Neural cell (in vitro differentiated cells): ENCODE results near the gene HSD17B2. TPM values are rescaled to one million over a fixed set of nuclear protein-coding genes. Genes with fewer than 3 reads are reported as not detected.

Experiments used
- H2AFZ ChIP-seq: fragments of 200-600, 300-800 bp; sonication (generic), shearing (Covaris generic); 2 replicates; pipeline ENCODE4 v1.6.0; 2014; ENCODE audit warnings: low read depth, mild to moderate bottlenecking, antibody characterized with exemption, low read length, moderate library complexity
- H3F3A ChIP-seq: fragments of 200-600 bp; shearing (Covaris generic); 2 replicates; pipeline ENCODE4 v1.6.1; 2016; ENCODE audit warnings: mild to moderate bottlenecking, moderate library complexity, mixed read lengths, antibody characterized with exemption, low read length; ENCODE audit not compliant: insufficient read depth, poor library complexity, severe bottlenecking
- H3K27ac ChIP-seq: fragments of 200-600, 300-800 bp; sonication (generic), shearing (Covaris generic); 2 replicates; pipeline ENCODE4 v1.5.1; 2014; ENCODE audit warnings: mild to moderate bottlenecking, low read length, moderate library complexity
- H3K27me3 ChIP-seq: fragments of 300-800, 200-600 bp; sonication (generic), shearing (Covaris generic); 2 replicates; pipeline ENCODE4 v1.6.0; 2014; ENCODE audit warnings: mild to moderate bottlenecking, low read depth, low read length, moderate library complexity; ENCODE audit not compliant: insufficient read depth
- H3K36me3 ChIP-seq: fragments of 300-800, 200-600 bp; sonication (generic), shearing (Covaris generic); 2 replicates; pipeline ENCODE4 v1.5.1; 2014; ENCODE audit warnings: mild to moderate bottlenecking, antibody characterized with exemption, low read length, moderate library complexity; ENCODE audit not compliant: insufficient read depth
- H3K4me2 ChIP-seq: fragments of 300-800, 200-600 bp; sonication (generic), shearing (Covaris generic); 2 replicates; pipeline ENCODE4 v1.6.0; 2014; ENCODE audit warnings: mild to moderate bottlenecking, low read length
- H3K4me3 ChIP-seq: fragments of 300-800, 200-600 bp; sonication (generic), shearing (Covaris generic); 2 replicates; pipeline ENCODE4 v1.5.1; 2014; ENCODE audit warnings: mild to moderate bottlenecking, low read length, moderate library complexity
- H3K79me2 ChIP-seq: fragments of 200-600 bp; shearing (Covaris generic); replicated peaks from 2 replicates; pipeline ENCODE4 v1.6.0; 2014; ENCODE audit warnings: mild to moderate bottlenecking, low read length, moderate library complexity; ENCODE audit not compliant: insufficient read depth
- H3K9ac ChIP-seq: fragments of 300-800, 200-600 bp; sonication (generic), shearing (Covaris generic); 2 replicates; pipeline ENCODE4 v1.6.1; 2016; ENCODE audit warnings: mild to moderate bottlenecking, low read length, mixed read lengths
- H3K9me2 ChIP-seq: fragments of 200-600 bp; shearing (Covaris generic); 2 replicates; pipeline ENCODE4 v1.6.1; 2016; ENCODE audit warnings: mild to moderate bottlenecking, low read length, mixed read lengths; ENCODE audit not compliant: insufficient read depth
- H3K9me3 ChIP-seq: fragments of 200-600, 300-800 bp; sonication (generic), shearing (Covaris generic); 2 replicates; pipeline ENCODE4 v1.6.1; 2016; ENCODE audit warnings: mild to moderate bottlenecking, mixed run types, low read length, moderate library complexity, mixed read lengths
- H4K20me1 ChIP-seq: fragments of 200-600 bp; shearing (Covaris generic); 2 replicates; pipeline ENCODE4 v1.6.1; 2016; ENCODE audit warnings: mild to moderate bottlenecking, mixed run types; ENCODE audit not compliant: insufficient read depth
- EP300 ChIP-seq: fragments of 450-650 bp; conservative IDR thresholded peaks from 2 replicates; pipeline ENCODE4 v1.6.1; 2014; ENCODE audit warnings: antibody characterized with exemption, mild to moderate bottlenecking, moderate library complexity; ENCODE audit not compliant: poor library complexity, severe bottlenecking
- EZH2 ChIP-seq: fragments of 200-600, 300-800 bp; shearing (Covaris generic), sonication (generic); IDR thresholded peaks from 2 replicates; pipeline ENCODE4 v1.6.1; 2014; ENCODE audit warnings: antibody characterized with exemption, low read length, borderline replicate concordance, mild to moderate bottlenecking; ENCODE audit not compliant: insufficient read depth, poor library complexity, severe bottlenecking
- MXI1 ChIP-seq: fragments of 450-650 bp; conservative IDR thresholded peaks from 2 replicates; pipeline ENCODE4 v1.6.1; 2014; ENCODE audit warnings: antibody characterized with exemption, mild to moderate bottlenecking; ENCODE audit not compliant: poor library complexity, severe bottlenecking
- POLR2AphosphoS5 ChIP-seq: IDR thresholded peaks from 2 replicates; pipeline ENCODE4 v1.6.1; 2012
- RAD21 ChIP-seq: fragments of 450-650 bp; conservative IDR thresholded peaks from 2 replicates; pipeline ENCODE4 v1.6.1; 2014; ENCODE audit warnings: antibody characterized with exemption, mild to moderate bottlenecking, moderate library complexity
- REST ChIP-seq: IDR thresholded peaks from 2 replicates; pipeline ENCODE4 v1.6.1; 2012; ENCODE audit warnings: borderline replicate concordance
- SMC3 ChIP-seq: fragments of 450-650 bp; conservative IDR thresholded peaks from 2 replicates; pipeline ENCODE4 v1.6.1; 2014; ENCODE audit warnings: antibody characterized with exemption, mild to moderate bottlenecking, moderate library complexity; ENCODE audit not compliant: poor library complexity
- TAF1 ChIP-seq: IDR thresholded peaks from 2 replicates; pipeline ENCODE4 v1.6.1; 2012; ENCODE audit warnings: low read depth
- polyA plus RNA-seq: library from polyadenylated mRNA; depleted of rRNA; stranded (reverse); fragments of >200 nt; gene quantifications from 2 replicates; pipeline ENCODE4 v1.2.3, GENCODE V29; 2014
- TF ChIP-seq, protein P1 (sequence below): fragments of 450-650 bp; IDR thresholded peaks from 2 replicates; pipeline ENCODE4 v1.5.1; 2014; ENCODE audit warnings: antibody characterized with exemption, mild to moderate bottlenecking, moderate library complexity; ENCODE audit not compliant: poor library complexity, severe bottlenecking

Gene HSD17B2
- polyA plus RNA-seq, 1 donor from 2014 or later: not detected

DNA sequence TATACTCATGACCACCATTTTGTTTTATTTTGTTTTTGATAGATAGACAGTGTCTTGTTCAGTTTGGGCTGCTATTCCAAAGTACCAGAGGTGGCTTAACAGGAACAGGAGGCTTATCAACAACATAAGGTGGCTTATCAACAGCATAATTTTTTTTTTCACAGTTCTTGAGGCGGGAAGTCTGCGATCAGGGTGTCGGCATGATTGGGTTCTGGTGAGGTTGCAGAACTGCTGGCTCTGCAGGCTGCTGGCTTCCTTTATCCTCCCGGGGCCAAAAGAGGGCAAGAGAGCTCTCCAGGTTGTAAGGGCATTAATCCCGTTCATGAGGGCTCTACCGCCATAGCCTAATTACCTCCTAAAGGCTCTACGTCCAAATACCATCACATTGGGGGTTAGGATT, 11.8 kb upstream of the HSD17B2 start:
- no peak overlapping the region for H3K4me2 ChIP-seq
- no peak overlapping the region for H3K27ac ChIP-seq
- no peaks in the 10 kb centered on the region for H3K27me3 ChIP-seq
- H2AFZ ChIP-seq: no peak overlapping the region
- no peaks in the 10 kb centered on the region for H3K9me2 ChIP-seq
- no peaks in the 10 kb centered on the region for H3K9me3 ChIP-seq
- no peak overlapping the region for H3K4me3 ChIP-seq
- H3K9ac ChIP-seq: no peak overlapping the region
- H3K36me3 ChIP-seq: no peaks in the 10 kb centered on the region
- H3K79me2 ChIP-seq: no peaks in the 10 kb centered on the region
- TF ChIP-seq POLR2AphosphoS5 (no peak), EZH2 (no peak), REST (no peak), MXI1 (no peak), EP300 (no peak), SMC3 (no peak), TAF1 (no peak), RAD21 (no peak)
- TF ChIP-seq, protein P1, sequence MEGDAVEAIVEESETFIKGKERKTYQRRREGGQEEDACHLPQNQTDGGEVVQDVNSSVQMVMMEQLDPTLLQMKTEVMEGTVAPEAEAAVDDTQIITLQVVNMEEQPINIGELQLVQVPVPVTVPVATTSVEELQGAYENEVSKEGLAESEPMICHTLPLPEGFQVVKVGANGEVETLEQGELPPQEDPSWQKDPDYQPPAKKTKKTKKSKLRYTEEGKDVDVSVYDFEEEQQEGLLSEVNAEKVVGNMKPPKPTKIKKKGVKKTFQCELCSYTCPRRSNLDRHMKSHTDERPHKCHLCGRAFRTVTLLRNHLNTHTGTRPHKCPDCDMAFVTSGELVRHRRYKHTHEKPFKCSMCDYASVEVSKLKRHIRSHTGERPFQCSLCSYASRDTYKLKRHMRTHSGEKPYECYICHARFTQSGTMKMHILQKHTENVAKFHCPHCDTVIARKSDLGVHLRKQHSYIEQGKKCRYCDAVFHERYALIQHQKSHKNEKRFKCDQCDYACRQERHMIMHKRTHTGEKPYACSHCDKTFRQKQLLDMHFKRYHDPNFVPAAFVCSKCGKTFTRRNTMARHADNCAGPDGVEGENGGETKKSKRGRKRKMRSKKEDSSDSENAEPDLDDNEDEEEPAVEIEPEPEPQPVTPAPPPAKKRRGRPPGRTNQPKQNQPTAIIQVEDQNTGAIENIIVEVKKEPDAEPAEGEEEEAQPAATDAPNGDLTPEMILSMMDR: no peak
- no peaks in the 10 kb centered on the region for H3F3A ChIP-seq
- H4K20me1 ChIP-seq: no peaks in the 10 kb centered on the region

- no peaks in the 10 kb centered on the region for H3K36me3 ChIP-seq
- H3K4me2 ChIP-seq: no peak overlapping the region
- no peak for TF ChIP-seq EZH2
- TF ChIP-seq REST: no peak
- TF ChIP-seq, protein P1: no peak
- no peak for TF ChIP-seq TAF1
- no peak for TF ChIP-seq EP300
- no peak for TF ChIP-seq RAD21
- TF ChIP-seq MXI1: no peak
- TF ChIP-seq SMC3: no peak
- TF ChIP-seq POLR2AphosphoS5: no peak
- no peaks in the 10 kb centered on the region for H3K9me2 ChIP-seq
- no peak overlapping the region for H3K9ac ChIP-seq
- H3K27me3 ChIP-seq: no peaks in the 10 kb centered on the region
- H4K20me1 ChIP-seq: no peaks in the 10 kb centered on the region
- no peak overlapping the region for H3K4me3 ChIP-seq
- no peaks in the 10 kb centered on the region for H3F3A ChIP-seq
- no peaks in the 10 kb centered on the region for H3K9me3 ChIP-seq
- no peak overlapping the region for H3K27ac ChIP-seq
- no peak overlapping the region for H2AFZ ChIP-seq
- H3K79me2 ChIP-seq: no peaks in the 10 kb centered on the region
Measured at GRCh38 chr16:82024316-82024715, 10.7 kb upstream of the HSD17B2 start.
